Left forelimb (tissue), 1 donor: ENCODE measurements around the gene BST1.
A peak's percentile ranks its signal among the peaks of the same experiment; 100 is the strongest.

Experiments used
- DNase-seq: peaks from one replicate; pipeline ENCODE4 v3.0.0-alpha.2; 2018; ENCODE audit warnings: low spot score

BST1 gene

GRCh38 chr4:15676039-15676438, 26.8 kb upstream of the BST1 start:
- no peak for DNase-seq

DNA sequence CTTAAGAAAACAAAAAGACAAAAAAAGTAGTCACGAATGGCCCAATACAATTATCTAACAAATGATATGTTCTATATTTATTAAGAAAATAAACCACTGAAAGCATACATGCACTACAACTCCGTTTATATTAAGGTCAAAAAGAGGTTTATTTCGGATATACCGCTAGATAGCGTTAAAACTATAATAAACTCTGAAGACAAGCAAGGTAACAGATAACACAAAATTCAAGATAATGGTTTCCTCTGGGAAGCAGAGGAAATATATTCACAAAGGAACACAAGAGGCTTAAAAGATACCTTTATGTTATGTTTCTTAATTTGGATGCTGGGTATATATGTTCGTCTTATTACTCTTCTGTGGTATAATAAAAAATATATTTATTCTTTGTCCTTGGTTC, 26.0 kb upstream of the BST1 start:
- no peak for DNase-seq

- no peak for DNase-seq
Measured at GRCh38 chr4:15677507-15677988, 25.3 kb upstream of the BST1 start.

DNA sequence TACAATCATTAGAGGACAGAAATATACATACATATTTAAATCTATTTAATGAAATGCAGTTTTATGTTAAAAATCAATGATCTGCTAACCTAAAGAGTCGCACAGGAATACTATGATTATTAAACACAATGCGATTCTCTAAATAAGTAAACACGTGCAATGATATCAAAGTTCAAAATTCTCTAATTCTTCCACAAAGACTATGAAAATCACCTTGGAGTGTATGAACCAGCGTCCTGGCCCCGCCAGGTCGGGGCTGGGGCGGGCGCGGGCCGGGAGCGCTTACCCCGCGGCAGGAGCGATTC, 21.8 kb upstream of the BST1 start:
- DNase-seq, result no peak

DNA sequence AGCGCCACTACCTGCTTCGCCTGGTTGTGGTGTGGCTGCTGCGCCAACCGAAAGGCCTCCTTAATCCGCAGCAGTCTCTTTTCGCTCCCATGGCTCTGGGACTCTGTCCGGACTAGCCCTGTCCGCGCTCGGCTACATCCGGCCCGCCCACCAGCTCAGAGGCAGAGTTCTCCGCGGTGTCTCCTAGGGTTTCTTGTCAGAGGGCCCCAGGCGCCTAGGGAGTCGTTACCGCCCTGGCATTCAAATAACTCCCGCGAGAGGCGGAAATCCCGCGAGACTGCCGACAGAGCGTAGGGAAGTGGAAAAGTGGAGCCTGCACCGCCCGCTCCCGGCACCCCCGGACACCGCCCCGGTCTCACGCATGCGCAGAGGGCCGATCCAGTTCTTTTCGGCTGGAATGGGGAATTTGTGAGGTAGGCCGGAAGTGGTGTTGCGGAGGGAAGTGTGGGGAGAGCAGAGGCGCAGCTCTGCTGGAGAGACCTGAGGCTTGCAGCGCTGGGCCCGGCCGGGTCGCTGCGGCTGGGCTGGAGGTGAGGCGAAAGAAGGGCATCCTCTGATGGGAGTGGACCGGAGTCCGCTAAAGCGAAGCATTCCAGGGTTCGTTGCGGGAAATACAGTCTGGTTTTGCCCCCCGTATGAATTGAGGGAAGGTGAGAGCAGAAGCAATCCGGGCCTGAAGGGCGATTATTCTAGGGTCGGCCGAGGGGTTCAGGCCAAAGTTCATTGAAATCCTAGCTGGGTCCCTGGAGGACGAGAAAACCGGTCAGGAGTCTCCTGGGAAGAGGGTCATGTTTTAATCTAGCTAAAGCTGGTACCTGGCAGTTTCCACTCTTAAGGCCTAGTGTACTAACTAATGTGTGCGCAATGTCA, 21.3 kb upstream of the BST1 start, which contains the start of gene FAM200B:
Gene FAM200B, plus strand, starts transcription at position 456 of the 870 bp plus-strand sequence. CDS start 5,151 bp downstream, outside the sequence.
- peak; percentile 99 for DNase-seq

- no peak for DNase-seq
Measured at GRCh38 chr4:15682242-15683142, 20.4 kb upstream of the BST1 start.

DNA sequence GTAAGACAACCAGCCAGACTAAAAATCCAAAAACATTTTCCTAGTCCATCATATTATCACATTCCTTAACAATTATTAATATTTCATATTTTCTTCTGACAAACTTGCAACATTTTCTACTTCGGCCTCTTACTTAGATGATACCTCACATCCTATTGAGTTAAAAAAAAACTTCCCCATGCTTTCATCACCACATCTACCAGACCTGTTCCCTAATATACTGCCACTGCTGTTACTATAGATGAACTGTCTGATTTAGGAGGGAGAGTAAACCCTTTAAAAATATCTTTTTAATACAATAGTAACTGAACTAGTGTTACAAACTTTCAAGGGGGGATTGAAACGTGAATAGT, 19.7 kb upstream of the BST1 start:
- no peak for DNase-seq

DNA sequence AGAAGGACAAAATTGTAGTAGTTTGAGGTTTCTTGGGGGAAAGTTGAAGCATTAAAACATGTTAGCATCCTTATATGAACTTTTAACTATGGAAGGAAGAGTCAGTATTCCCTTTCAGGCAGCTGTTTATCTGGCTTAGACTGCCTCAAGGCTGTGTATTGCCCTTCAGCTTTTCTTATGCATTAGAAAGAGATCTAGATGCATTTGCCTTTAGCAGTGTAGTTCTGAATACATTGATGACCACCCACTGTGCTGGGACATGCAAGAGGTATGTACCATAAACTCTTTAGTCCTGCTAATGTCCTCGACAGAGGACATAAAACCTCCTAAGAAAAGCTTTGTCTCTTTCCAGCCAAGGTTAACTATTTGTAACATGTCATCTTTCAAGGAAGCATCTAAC, 18.4 kb upstream of the BST1 start:
- no peak for DNase-seq

- DNase-seq, result no peak
Measured at GRCh38 chr4:15688051-15688450, 14.8 kb upstream of the BST1 start.

GRCh38 chr4:15689540-15689939, 13.3 kb upstream of the BST1 start:
- no peak for DNase-seq

- no peak for DNase-seq
Measured at GRCh38 chr4:15690020-15690809, 12.7 kb upstream of the BST1 start.

DNA sequence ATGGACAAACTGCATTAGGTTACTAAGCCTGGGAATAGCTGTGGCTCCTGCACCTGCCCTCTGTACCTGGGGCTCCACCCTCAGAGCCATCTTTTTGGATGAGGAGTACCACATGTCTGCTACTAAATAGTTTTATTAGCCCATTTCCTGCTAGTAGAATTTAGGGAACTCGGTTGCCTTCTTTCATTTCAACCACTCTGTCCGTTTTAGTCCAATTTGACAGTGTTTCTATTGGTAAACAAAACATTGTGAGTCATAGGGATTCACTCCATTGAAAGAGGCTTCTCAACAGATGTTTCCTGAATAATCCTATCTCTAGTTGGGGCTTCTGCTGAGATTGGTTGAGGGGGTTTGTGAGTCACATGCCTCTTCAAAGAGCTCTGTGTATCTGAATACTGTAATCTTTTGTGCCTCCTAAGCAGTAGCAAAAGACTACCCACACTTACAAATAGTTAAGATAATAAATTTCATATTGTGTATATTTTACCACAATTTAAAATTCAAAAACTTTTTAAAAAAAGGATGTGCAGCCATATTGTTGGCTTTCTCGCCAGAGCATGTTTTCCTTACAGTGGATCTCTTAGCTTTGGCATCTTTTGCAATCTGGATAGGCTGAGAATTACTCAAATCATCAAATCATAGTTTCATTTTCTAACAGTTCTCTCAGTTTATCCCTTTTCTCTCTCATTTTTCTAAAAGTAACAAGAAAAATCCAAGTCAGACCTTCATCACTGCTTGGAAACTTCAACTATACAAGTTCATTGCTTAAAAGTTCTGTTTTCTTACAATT, 11.3 kb upstream of the BST1 start:
- no peak for DNase-seq

DNA sequence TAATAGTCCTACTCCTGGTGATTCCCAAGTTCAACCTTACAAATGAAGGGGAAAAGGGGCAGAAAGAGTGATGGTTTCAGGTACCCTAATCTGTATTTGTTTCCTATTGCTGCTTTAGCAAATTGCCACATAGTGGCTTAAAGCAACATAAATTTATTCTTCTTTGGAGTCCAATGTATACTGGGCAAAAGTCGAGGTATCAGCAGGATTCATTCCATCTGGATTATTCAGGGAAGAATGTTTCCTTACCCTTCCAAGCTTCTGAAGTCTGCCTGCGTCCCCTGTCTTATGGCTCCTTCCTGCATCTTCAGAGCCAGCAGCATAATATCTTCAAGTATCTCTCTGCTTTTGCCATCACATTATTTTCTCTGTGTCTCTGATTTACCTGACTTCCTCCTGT, 10.3 kb upstream of the BST1 start:
- no peak for DNase-seq

DNA sequence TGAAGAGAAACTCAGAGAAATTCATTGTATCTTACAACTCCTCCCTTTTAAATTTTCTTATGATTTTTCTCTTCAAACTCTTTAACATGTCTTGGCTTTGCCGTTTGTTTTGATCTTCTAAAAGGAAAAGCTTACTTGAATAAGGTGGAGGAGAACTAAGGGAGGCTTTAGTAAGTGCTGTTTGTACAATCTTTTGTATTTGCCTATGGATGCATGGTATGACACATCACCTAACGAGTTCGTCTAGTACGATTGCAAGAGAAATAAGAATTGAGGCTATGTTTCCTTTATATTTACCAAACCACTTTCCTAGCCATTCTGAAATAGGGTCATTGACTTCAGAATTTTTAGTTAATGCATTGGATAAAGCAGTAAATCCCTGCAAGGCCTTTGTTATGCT, 8.4 kb upstream of the BST1 start:
- DNase-seq, result no peak

DNA sequence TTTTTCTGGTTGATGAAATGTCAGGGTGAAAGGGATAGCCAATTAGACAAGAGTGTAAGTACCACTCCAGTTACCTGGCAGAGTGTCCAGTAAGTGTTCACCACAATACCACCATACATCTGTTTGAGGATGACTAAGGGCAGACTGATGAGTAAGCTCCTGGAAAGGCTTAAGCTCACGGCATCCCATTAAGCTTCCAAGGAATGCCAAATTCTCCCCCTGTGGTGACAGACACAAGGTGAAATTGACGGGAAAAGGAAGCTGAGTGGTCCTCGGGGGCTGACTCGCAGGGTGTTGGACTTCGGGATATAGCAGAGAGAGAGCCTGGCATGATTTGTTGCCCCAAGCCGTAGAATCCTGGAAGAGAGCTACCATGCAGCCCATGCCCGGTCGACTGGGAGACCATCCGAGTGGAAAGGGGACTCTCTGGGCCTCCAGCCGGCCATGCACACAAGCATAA, 7.6 kb upstream of the BST1 start:
- DNase-seq, result no peak

DNA sequence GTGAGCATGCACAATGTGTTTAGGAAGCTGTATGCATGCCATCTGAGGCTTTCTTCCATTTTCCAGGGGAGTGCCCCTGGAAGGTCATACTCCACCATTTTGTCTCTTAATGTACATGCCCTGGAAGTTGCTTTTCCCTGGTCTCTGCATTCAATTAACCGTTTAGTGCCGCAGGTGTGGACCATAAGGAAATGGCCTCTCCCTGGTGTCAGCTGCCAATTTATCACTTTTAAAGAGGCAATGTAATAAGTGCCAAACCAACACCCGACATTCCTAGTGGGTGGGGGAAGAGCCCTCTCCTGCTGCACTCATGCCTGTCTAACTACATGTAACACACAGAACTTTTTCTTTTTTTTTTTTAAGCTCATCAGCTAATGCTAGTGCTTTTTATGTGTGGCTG, 7.1 kb upstream of the BST1 start:
- no peak for DNase-seq

DNA sequence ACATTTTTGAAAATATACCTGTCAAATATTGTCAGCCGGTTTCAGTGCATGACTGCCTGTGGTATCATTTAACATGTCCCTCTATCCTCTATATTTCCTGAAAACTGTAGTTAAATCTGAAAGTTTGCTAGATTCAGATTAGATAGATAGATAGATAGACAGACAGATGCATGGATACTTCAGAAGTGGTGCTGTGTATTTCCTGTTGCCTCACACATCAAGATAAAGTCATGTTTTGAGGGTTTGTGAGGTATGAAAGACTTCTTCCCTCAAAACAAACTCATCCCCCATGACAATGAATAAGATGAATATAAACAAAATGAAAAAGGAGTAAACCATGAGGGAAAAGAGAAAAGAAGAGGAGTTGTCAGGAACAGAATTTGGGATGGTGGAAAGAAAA, 6.0 kb upstream of the BST1 start:
- DNase-seq, result no peak

GRCh38 chr4:15703439-15703838, 574 bp downstream of the BST1 start:
- no peak for DNase-seq

DNA sequence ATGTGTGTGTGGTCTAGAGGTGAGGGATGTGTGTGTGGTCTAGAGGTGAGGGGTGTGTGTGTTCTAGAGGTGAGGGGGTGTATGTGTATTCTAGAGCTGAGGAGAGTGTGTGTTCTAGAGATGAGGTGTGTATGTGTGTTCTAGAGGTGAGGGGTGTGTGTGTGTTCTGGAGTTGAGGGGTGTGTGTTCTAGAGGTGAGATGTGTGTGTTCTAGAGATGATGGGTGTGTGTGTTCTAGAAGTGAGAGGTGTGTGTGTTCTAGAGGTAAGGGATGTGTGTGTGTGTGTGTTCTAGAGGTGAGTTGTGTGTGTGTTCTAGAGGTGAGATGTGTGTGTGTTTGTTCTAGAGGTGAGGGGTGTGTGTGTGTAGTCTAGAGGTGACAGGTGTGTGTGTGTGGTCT, 1.3 kb downstream of the BST1 start:
- no peak for DNase-seq

DNA sequence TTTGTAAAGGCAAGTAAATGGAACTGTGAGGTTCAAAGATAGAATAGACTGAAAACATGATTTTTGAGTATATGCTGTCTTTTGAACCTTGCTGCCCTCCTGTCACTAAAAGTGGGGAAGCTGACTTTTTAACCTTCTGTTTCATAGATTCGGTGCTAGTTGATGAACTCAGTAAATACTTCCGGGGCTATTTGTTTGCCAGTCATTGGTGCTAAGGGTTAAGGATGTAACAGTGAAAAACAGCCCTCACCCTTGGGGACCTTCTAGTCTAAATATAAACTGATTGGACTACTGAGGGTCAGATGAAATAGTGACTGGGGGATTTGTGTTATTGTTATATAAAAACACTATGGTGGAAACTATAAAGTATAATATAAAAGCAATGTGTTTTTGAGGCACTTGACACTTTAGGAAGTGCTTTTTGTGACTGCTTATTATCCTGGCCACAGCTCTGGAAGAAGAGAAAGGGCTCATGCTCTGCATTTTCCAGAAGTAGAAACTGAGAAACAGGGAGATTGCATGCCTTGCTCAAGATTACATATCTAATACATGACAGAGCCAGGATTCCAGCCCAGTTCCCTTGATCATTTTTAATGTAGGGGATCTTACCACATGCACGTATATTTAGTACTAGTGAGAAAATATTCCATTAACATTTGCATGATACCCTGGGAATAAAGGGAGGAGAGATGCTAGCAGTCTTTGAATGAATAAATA, 3.9 kb downstream of the BST1 start:
- DNase-seq, result no peak

DNA sequence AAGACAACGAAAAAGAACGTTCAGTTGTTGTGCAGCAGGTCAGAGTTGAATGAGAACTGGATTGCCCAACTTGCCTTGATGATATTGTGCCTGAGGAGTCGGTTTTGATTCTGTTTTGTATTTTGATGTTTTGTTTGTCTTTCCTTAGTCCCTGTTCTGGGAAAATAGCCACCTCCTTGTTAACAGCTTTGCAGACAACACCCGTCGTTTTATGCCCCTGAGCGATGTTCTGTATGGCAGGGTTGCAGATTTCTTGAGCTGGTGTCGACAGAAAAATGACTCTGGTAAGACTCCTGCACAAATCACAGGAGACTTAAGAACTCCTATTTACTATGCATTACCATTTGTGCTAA, 4.5 kb downstream of the BST1 start:
- no peak for DNase-seq
